K562 (cell line): Measurements from ENCODE around the gene CAMK2G. TPM values are rescaled to one million over a fixed set of nuclear protein-coding genes. Genes with fewer than 3 reads are reported as not detected.
A peak's percentile ranks its signal among the peaks of the same experiment; 100 is the strongest.

ENCODE experiments used
- EP400 ChIP-seq: fragments of 450-650 bp; IDR thresholded peaks from 2 replicates; pipeline ENCODE4 v1.6.1; 2017; ENCODE audit warnings: antibody characterized with exemption, mild to moderate bottlenecking, moderate library complexity
- HSF4 ChIP-seq: fragments of 250-450 bp; sonication (Bioruptor Pico); IDR thresholded peaks from 2 replicates; pipeline ENCODE4 v2.1.2; 2022; ENCODE audit warnings: mild to moderate bottlenecking, moderate library complexity, borderline replicate concordance
- L3MBTL2 ChIP-seq: fragments of 450-650 bp; IDR thresholded peaks from 2 replicates; pipeline ENCODE4 v1.6.1; 2016; ENCODE audit warnings: mild to moderate bottlenecking, moderate library complexity
- NFYB ChIP-seq: IDR thresholded peaks from 2 replicates; pipeline ENCODE4 v1.6.1; 2011; ENCODE audit warnings: mild to moderate bottlenecking, moderate library complexity; ENCODE audit not compliant: insufficient read length; ENCODE audit errors: extremely low read depth
- RAD51 ChIP-seq: fragments of 450-650 bp; IDR thresholded peaks from 2 replicates; pipeline ENCODE4 v1.7.1; 2016; ENCODE audit warnings: low read depth, mild to moderate bottlenecking, borderline replicate concordance
- RBFOX2 ChIP-seq: fragments of 200-400 bp; formaldehyde crosslinking; IDR thresholded peaks from 2 replicates; pipeline ENCODE4 v1.6.1; 2017; ENCODE audit warnings: low read depth, mild to moderate bottlenecking, low read length, moderate library complexity
- SLC30A9 ChIP-seq: fragments of 250-450 bp; sonication (Bioruptor Pico); IDR thresholded peaks from 2 replicates; pipeline ENCODE4 v1.8.0; 2022; ENCODE audit warnings: mild to moderate bottlenecking, moderate library complexity
- ZNF217 ChIP-seq: sonication (generic); formaldehyde crosslinking; IDR thresholded peaks from 2 replicates; pipeline ENCODE4 v1.8.0; 2022; ENCODE audit warnings: mild to moderate bottlenecking, missing genetic modification reagents
- ZNF253 ChIP-seq: fragments of 250-450 bp; sonication (Bioruptor Pico); conservative IDR thresholded peaks from 2 replicates; pipeline ENCODE4 v1.6.1; 2021; ENCODE audit warnings: mild to moderate bottlenecking
- polyA plus RNA-seq, 8 experiments: library from polyadenylated mRNA; depleted of rRNA in 4 of 8; stranded (reverse) in 5 of 8; unstranded in 3 of 8; fragments of >200 nt; fragmentation: Nextera tagmentation in 2 of 8; fragmentation: Illumina TruSeq in 1 of 8; extraction: Ambion mirVana in 2 of 8; extraction: Trizol in 1 of 8; gene quantifications; 2 replicates each; pipeline versions ENCODE4 v1.2.1 to v1.2.3, GENCODE V29; 2011 to 2014; ENCODE audit warnings: inconsistent platforms in 1 of 8, missing spikeins in 1 of 8
- total RNA-seq, 7 experiments: library from RNA; depleted of rRNA in 6 of 7; stranded (reverse); fragments of >200 nt in 6 of 7; fragmentation: Illumina TruSeq in 2 of 7; extraction: Trizol in 2 of 7; gene quantifications; 2 replicates each; pipeline versions ENCODE4 v1.2.1 to v1.2.3, GENCODE V29; 2011 to 2021; ENCODE audit warnings: low replicate concordance in 1 of 7
- TF ChIP-seq, protein P1 (sequence below), 2 experiments: fragments of 450-650 bp; IDR thresholded peaks; 2 replicates each; pipeline ENCODE4 v1.6.1; 2016; ENCODE audit warnings: mild to moderate bottlenecking in 2 of 2, borderline replicate concordance in 1 of 2, low read depth in 1 of 2, moderate library complexity in 1 of 2
- TF ChIP-seq, protein P2 (sequence below), 3 experiments: IDR thresholded peaks in 2 of 3; conservative IDR thresholded peaks in 1 of 3; 2 replicates each; pipeline ENCODE4 v1.5.1; 2011 to 2012; ENCODE audit warnings: low read length in 3 of 3, mild to moderate bottlenecking in 3 of 3, control low read depth in 2 of 3, improper control_type of control experiment in 1 of 3, inconsistent platforms in 1 of 3, low read depth in 1 of 3, mixed read lengths in 1 of 3, moderate library complexity in 1 of 3; ENCODE audit not compliant: insufficient read depth in 2 of 3
- TF ChIP-seq, protein P3 (sequence below): sonication (generic); formaldehyde crosslinking; IDR thresholded peaks from 2 replicates; pipeline ENCODE4 v1.8.0; 2022; ENCODE audit warnings: mild to moderate bottlenecking, missing genetic modification reagents
- TF ChIP-seq, protein P4 (sequence below), 2 experiments: IDR thresholded peaks; 2 replicates each; pipeline ENCODE4 v1.6.1; 2011; ENCODE audit warnings: borderline replicate concordance in 1 of 2, control low read depth in 1 of 2, low read depth in 1 of 2, low read length in 1 of 2, mild to moderate bottlenecking in 1 of 2, mixed read lengths in 1 of 2, moderate library complexity in 1 of 2; ENCODE audit not compliant: insufficient read depth in 1 of 2, insufficient read length in 1 of 2, poor library complexity in 1 of 2, severe bottlenecking in 1 of 2; ENCODE audit errors: extremely low read depth in 1 of 2

Gene CAMK2G
- total and polyA plus RNA-seq, 9 of the 15 experiments (the other 6 are each of a cell fraction or from before 2014, with no cell fraction given) = 9.0 to 37.9 (median 32.6) TPM

DNA sequence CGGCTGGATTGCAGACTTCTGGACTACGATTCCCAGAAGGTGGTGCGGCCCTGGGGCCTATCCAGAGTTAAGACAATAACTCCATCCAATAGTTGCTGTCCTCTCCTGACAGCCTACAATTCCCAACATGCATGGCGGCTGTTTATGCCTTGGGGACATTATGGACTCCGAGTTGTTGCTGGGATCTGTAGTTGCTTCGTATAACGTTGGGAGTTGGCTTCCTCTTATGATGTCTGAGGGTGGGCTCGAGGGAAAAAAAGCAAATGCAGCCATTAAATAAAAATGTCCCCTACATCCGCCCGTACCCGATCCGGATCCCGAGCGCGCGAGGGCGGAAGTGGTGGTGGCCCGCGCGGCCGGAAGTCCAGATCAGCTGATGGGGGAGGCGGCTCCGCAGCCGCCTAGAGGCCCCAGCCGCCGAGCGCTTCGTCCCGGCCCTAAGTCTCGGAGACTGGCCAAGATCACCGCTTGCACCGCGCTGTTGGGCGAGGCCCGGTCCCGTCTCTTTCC lies 89.1 kb downstream of the CAMK2G start, which contains the start of gene ZSWIM8 (continued):
- TF ChIP-seq HSF4 (CRISPR knock-in tag) (no peak), ZNF253 (CRISPR knock-in tag) (no peak), RAD51 (peak; percentile 77), ZNF217 (CRISPR knock-in tag) (no peak), SLC30A9 (CRISPR knock-in tag) (no peak), NFYB (peak; percentile 81), L3MBTL2 (peak; percentile 88), RBFOX2 (peak; percentile 80), EP400 (peak; percentile 97)
- TF ChIP-seq, protein P1, sequence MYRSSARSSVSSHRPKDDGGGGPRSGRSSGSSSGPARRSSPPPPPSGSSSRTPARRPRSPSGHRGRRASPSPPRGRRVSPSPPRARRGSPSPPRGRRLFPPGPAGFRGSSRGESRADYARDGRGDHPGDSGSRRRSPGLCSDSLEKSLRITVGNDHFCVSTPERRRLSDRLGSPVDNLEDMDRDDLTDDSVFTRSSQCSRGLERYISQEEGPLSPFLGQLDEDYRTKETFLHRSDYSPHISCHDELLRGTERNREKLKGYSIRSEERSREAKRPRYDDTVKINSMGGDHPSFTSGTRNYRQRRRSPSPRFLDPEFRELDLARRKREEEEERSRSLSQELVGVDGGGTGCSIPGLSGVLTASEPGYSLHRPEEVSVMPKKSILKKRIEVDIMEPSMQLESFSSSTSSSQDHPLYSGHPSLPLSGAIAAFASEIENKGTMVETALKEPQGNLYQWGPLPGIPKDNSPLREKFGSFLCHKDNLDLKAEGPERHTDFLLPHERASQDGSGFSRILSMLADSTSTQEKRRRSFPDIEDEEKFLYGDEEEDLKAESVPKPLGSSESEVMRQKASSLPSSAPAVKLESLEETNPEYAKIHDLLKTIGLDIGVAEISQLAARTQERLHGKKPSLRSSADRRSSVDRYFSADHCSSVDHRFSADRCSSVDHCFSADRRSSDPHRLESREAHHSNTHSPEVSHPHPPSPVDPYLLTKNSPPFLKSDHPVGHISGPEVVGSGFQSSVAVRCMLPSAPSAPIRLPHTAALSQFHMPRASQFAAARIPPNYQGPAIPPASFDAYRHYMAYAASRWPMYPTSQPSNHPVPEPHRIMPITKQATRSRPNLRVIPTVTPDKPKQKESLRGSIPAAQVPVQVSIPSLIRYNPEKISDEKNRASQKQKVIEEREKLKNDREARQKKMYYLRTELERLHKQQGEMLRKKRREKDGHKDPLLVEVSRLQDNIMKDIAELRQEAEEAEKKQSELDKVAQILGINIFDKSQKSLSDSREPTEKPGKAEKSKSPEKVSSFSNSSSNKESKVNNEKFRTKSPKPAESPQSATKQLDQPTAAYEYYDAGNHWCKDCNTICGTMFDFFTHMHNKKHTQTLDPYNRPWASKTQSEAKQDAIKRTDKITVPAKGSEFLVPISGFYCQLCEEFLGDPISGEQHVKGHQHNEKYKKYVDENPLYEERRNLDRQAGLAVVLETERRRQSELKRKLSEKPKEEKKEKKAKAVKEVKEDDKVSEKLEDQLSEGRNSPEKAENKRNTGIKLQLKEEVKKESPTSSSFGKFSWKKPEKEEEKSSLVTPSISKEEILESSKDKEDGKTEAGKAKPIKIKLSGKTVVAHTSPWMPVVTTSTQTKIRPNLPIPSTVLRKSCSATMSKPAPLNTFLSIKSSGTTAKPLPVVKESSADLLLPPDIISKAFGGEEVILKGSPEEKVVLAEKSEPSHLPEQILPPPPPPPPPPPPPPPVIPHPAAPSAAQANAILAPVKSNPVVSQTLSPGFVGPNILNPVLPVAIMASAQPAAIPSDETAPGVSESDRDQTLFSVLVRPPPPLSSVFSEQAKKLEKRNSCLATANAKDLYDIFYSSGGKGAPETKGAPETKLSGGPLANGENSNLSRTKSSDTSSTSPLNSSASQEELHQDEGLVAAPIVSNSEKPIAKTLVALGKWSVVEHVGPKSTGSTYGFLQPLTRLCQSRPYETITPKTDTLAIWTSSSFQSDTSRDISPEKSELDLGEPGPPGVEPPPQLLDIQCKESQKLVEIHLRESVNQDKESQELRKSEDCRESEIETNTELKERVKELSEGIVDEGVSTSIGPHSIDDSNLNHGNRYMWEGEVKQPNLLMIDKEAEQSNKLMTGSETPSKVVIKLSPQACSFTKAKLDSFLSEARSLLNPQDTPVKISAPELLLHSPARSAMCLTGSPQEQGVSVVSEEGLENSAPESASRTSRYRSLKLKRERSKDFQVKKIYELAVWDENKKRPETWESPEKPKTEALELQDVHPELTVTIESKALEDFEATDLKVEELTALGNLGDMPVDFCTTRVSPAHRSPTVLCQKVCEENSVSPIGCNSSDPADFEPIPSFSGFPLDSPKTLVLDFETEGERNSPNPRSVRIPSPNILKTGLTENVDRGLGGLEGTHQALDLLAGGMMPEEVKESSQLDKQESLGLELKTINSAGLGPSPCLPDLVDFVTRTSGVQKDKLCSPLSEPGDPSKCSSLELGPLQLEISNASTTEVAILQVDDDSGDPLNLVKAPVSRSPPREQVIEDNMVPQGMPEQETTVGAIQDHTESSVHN (IDR thresholded peaks at IDR 0.05; ENCODE audit: borderline replicate concordance in 1 of 2, low read depth in 1 of 2) = peak in 1 of 2 experiments; percentile 82; a peak in 2 of 4 replicates
- TF ChIP-seq, protein P2, sequence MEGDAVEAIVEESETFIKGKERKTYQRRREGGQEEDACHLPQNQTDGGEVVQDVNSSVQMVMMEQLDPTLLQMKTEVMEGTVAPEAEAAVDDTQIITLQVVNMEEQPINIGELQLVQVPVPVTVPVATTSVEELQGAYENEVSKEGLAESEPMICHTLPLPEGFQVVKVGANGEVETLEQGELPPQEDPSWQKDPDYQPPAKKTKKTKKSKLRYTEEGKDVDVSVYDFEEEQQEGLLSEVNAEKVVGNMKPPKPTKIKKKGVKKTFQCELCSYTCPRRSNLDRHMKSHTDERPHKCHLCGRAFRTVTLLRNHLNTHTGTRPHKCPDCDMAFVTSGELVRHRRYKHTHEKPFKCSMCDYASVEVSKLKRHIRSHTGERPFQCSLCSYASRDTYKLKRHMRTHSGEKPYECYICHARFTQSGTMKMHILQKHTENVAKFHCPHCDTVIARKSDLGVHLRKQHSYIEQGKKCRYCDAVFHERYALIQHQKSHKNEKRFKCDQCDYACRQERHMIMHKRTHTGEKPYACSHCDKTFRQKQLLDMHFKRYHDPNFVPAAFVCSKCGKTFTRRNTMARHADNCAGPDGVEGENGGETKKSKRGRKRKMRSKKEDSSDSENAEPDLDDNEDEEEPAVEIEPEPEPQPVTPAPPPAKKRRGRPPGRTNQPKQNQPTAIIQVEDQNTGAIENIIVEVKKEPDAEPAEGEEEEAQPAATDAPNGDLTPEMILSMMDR (IDR thresholded peaks at IDR 0.05 in 2 of 3, conservative IDR thresholded peaks at IDR 0.05 in 1 of 3; ENCODE audit: insufficient read depth in 2 of 3, low read depth in 1 of 3, low read length in 3 of 3) = peak in 1 of 3 experiments; percentile 24; a peak in 1 of 6 replicates
- TF ChIP-seq, protein P3, sequence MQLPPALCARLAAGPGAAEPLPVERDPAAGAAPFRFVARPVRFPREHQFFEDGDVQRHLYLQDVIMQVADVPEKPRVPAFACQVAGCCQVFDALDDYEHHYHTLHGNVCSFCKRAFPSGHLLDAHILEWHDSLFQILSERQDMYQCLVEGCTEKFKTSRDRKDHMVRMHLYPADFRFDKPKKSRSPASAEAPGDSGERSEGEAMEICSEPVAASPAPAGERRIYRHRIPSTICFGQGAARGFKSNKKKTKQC (CRISPR knock-in tag) = no peak
- TF ChIP-seq, protein P4, sequence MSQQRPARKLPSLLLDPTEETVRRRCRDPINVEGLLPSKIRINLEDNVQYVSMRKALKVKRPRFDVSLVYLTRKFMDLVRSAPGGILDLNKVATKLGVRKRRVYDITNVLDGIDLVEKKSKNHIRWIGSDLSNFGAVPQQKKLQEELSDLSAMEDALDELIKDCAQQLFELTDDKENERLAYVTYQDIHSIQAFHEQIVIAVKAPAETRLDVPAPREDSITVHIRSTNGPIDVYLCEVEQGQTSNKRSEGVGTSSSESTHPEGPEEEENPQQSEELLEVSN (IDR thresholded peaks at IDR 0.05; ENCODE audit: borderline replicate concordance in 1 of 2, extremely low read depth in 1 of 2, insufficient read depth in 1 of 2, insufficient read length in 1 of 2, low read depth in 1 of 2, low read length in 1 of 2, poor library complexity in 1 of 2, severe bottlenecking in 1 of 2) = peak; percentile 64 to 72
